HEK293 (cell line): ENCODE results near the gene TRO.

ENCODE experiments used
- CTCF ChIA-PET: fragments of 350-600 bp; formaldehyde crosslinking; extraction: SDS; loops from one replicate; lab custom pipeline; 2021; ENCODE audit warnings: antibody characterized with exemption; lab: Yijun Ruan, JAX
- POLR2A ChIA-PET: fragments of 300-600 bp; formaldehyde crosslinking; extraction: SDS; loops from one replicate; lab custom pipeline; 2020; ENCODE audit warnings: antibody characterized with exemption, inconsistent platforms; lab: Yijun Ruan, JAX
- H3K27ac ChIP-seq: fragments of 200-500 bp; sonication (Bioruptor generic); 2 replicates; pipeline ENCODE4 v1.5.1; 2014; ENCODE audit warnings: low read depth, low read length, control low read depth, inconsistent platforms; ENCODE audit errors: extremely low read depth
- H3K36me3 ChIP-seq, 2 experiments: fragments of 200-500 bp in 1 of 2; sonication (Bioruptor generic) in 1 of 2; 1 replicate in 1 of 2; 2 replicates in 1 of 2; pipeline ENCODE4 v1.5.1; 2014 to 2017; ENCODE audit warnings: inconsistent platforms in 2 of 2, low read length in 2 of 2; ENCODE audit not compliant: control insufficient read depth in 2 of 2, insufficient read depth in 1 of 2
- H3K4me1 ChIP-seq: fragments of 200-500 bp; sonication (Bioruptor generic); 2 replicates; pipeline ENCODE4 v1.5.1; 2014; ENCODE audit warnings: mild to moderate bottlenecking, low read length, inconsistent platforms; ENCODE audit not compliant: control insufficient read depth, insufficient read depth
- H3K4me3 ChIP-seq: 2 replicates; pipeline ENCODE4 v1.5.1; 2011; ENCODE audit warnings: low read depth, mild to moderate bottlenecking, control low read depth, low read length, moderate library complexity
- H3K9me3 ChIP-seq: fragments of 200-500 bp; sonication (Bioruptor generic); 2 replicates; pipeline ENCODE4 v1.5.1; 2014; ENCODE audit warnings: low read depth, low read length, inconsistent platforms; ENCODE audit not compliant: control insufficient read depth, insufficient read depth
- BCL11B ChIP-seq: fragments of 450-650 bp; formaldehyde crosslinking; IDR thresholded peaks from 2 replicates; pipeline ENCODE4 v1.5.1; 2016; ENCODE audit warnings: low read depth, missing biosample characterization, missing genetic modification characterization
- FEZF1 ChIP-seq: fragments of 450-650 bp; formaldehyde crosslinking; IDR thresholded peaks from 2 replicates; pipeline ENCODE4 v1.5.1; 2016; ENCODE audit warnings: missing biosample characterization, missing genetic modification characterization
- GFI1B ChIP-seq: fragments of 450-650 bp; formaldehyde crosslinking; IDR thresholded peaks from 2 replicates; pipeline ENCODE4 v1.5.1; 2016; ENCODE audit warnings: missing biosample characterization, missing genetic modification characterization
- GLIS1 ChIP-seq: fragments of 450-650 bp; formaldehyde crosslinking; IDR thresholded peaks from 2 replicates; pipeline ENCODE4 v1.5.1; 2016; ENCODE audit warnings: missing biosample characterization, missing genetic modification characterization
- KLF10 ChIP-seq: fragments of 450-650 bp; IDR thresholded peaks from 2 replicates; pipeline ENCODE4 v1.5.1; 2018; ENCODE audit warnings: missing biosample characterization, mild to moderate bottlenecking, missing genetic modification characterization
- MEIS1 ChIP-seq: sonication (generic); formaldehyde crosslinking; IDR thresholded peaks from 2 replicates; pipeline ENCODE4 v1.8.1; 2022; ENCODE audit warnings: missing genetic modification reagents, mild to moderate bottlenecking, borderline replicate concordance
- OSR2 ChIP-seq: fragments of 450-650 bp; formaldehyde crosslinking; IDR thresholded peaks from 2 replicates; pipeline ENCODE4 v1.5.1; 2016; ENCODE audit warnings: missing biosample characterization, missing genetic modification characterization
- PRDM1 ChIP-seq: fragments of 450-650 bp; formaldehyde crosslinking; IDR thresholded peaks from 2 replicates; pipeline ENCODE4; 2016; ENCODE audit warnings: missing biosample characterization, missing genetic modification characterization
- SETDB1 ChIP-seq: IDR thresholded peaks from one replicate; pipeline ENCODE4 v1.6.1; 2017; ENCODE audit warnings: mild to moderate bottlenecking, low read length, moderate library complexity, mixed read lengths; ENCODE audit not compliant: insufficient read length
- ZBTB1 ChIP-seq: fragments of 450-650 bp; formaldehyde crosslinking; IDR thresholded peaks from 2 replicates; pipeline ENCODE4 v1.5.1; 2016; ENCODE audit warnings: missing biosample characterization, missing genetic modification characterization
- ZNF10 ChIP-seq: fragments of 450-650 bp; formaldehyde crosslinking; IDR thresholded peaks from 2 replicates; pipeline ENCODE4 v1.5.1; 2017; ENCODE audit warnings: missing biosample characterization, missing genetic modification characterization
- ZNF16 ChIP-seq: fragments of 450-650 bp; formaldehyde crosslinking; IDR thresholded peaks from 2 replicates; pipeline ENCODE4 v1.5.1; 2016; ENCODE audit warnings: low read depth, missing biosample characterization, missing genetic modification characterization
- ZNF174 ChIP-seq: fragments of 450-650 bp; formaldehyde crosslinking; IDR thresholded peaks from 2 replicates; pipeline ENCODE4 v1.5.0; 2017; ENCODE audit warnings: missing biosample characterization, mild to moderate bottlenecking, missing genetic modification characterization
- ZNF2 ChIP-seq: fragments of 450-650 bp; formaldehyde crosslinking; IDR thresholded peaks from 2 replicates; pipeline ENCODE4 v1.5.1; 2016; ENCODE audit warnings: missing biosample characterization, missing genetic modification characterization
- ZNF248 ChIP-seq: fragments of 450-650 bp; formaldehyde crosslinking; IDR thresholded peaks from 2 replicates; pipeline ENCODE4 v1.5.1; 2017; ENCODE audit warnings: missing biosample characterization, missing genetic modification characterization
- ZNF274 ChIP-seq, 2 experiments: fragments of 200-500 bp in 1 of 2; fragments of 450-650 bp in 1 of 2; sonication (Bioruptor generic) in 1 of 2; formaldehyde crosslinking in 1 of 2; IDR thresholded peaks; 2 replicates each; pipeline versions ENCODE4 v1.5.1 to v1.6.1; 2014 to 2016; ENCODE audit warnings: borderline replicate concordance in 1 of 2, inconsistent platforms in 1 of 2, low read length in 1 of 2, missing biosample characterization in 1 of 2, missing genetic modification characterization in 1 of 2
- ZNF354C ChIP-seq: fragments of 450-650 bp; formaldehyde crosslinking; IDR thresholded peaks from 2 replicates; pipeline ENCODE4 v1.5.1; 2016; ENCODE audit warnings: missing biosample characterization, missing genetic modification characterization, low read depth, borderline replicate concordance
- ZNF37A ChIP-seq: fragments of 450-650 bp; IDR thresholded peaks from 2 replicates; pipeline ENCODE4 v1.5.1; 2018; ENCODE audit warnings: missing biosample characterization, missing genetic modification characterization
- ZNF404 ChIP-seq: fragments of 450-650 bp; formaldehyde crosslinking; IDR thresholded peaks from 2 replicates; pipeline ENCODE4 v1.5.1; 2017; ENCODE audit warnings: missing biosample characterization, missing genetic modification characterization
- ZNF423 ChIP-seq: fragments of 450-650 bp; formaldehyde crosslinking; IDR thresholded peaks from 2 replicates; pipeline ENCODE4 v1.5.1; 2016; ENCODE audit warnings: missing biosample characterization, missing genetic modification characterization
- ZNF488 ChIP-seq: fragments of 450-650 bp; formaldehyde crosslinking; IDR thresholded peaks from 2 replicates; pipeline ENCODE4 v1.5.1; 2016; ENCODE audit warnings: missing biosample characterization, missing genetic modification characterization
- ZNF513 ChIP-seq: fragments of 450-650 bp; IDR thresholded peaks from 2 replicates; pipeline ENCODE4 v1.5.1; 2018; ENCODE audit warnings: missing biosample characterization, missing genetic modification characterization
- ZNF560 ChIP-seq: fragments of 450-650 bp; formaldehyde crosslinking; IDR thresholded peaks from 2 replicates; pipeline ENCODE4 v1.5.1; 2017; ENCODE audit warnings: missing biosample characterization, missing genetic modification characterization, borderline replicate concordance
- ZNF621 ChIP-seq: fragments of 450-650 bp; formaldehyde crosslinking; IDR thresholded peaks from 2 replicates; pipeline ENCODE4 v1.5.1; 2017; ENCODE audit warnings: missing biosample characterization, missing genetic modification characterization
- ZNF623 ChIP-seq: fragments of 450-650 bp; formaldehyde crosslinking; IDR thresholded peaks from 2 replicates; pipeline ENCODE4 v1.5.1; 2016; ENCODE audit warnings: missing biosample characterization, missing genetic modification characterization
- ZNF654 ChIP-seq: fragments of 450-650 bp; formaldehyde crosslinking; IDR thresholded peaks from 2 replicates; pipeline ENCODE4 v1.5.1; 2016; ENCODE audit warnings: low read depth, missing biosample characterization, missing genetic modification characterization
- ZNF776 ChIP-seq: fragments of 450-650 bp; formaldehyde crosslinking; IDR thresholded peaks from 2 replicates; pipeline ENCODE4 v1.5.0; 2017; ENCODE audit warnings: missing biosample characterization, missing genetic modification characterization, borderline replicate concordance
- ZNF792 ChIP-seq: fragments of 450-650 bp; formaldehyde crosslinking; IDR thresholded peaks from 2 replicates; pipeline ENCODE4 v1.5.1; 2016; ENCODE audit warnings: missing biosample characterization, missing genetic modification characterization
- ZSCAN16 ChIP-seq: fragments of 450-650 bp; formaldehyde crosslinking; IDR thresholded peaks from 2 replicates; pipeline ENCODE4 v1.5.1; 2016; ENCODE audit warnings: missing biosample characterization, missing genetic modification characterization
- ZSCAN23 ChIP-seq: fragments of 450-650 bp; formaldehyde crosslinking; IDR thresholded peaks from 2 replicates; pipeline ENCODE4 v1.5.1; 2016; ENCODE audit warnings: missing biosample characterization, missing genetic modification characterization
- TF ChIP-seq, protein P1 (sequence below): fragments of 450-650 bp; formaldehyde crosslinking; IDR thresholded peaks from 2 replicates; pipeline ENCODE4 v1.5.1; 2016; ENCODE audit warnings: missing biosample characterization, missing genetic modification characterization
- TF ChIP-seq, protein P2 (sequence below): fragments of 450-650 bp; formaldehyde crosslinking; IDR thresholded peaks from 2 replicates; pipeline ENCODE4 v1.5.1; 2017; ENCODE audit warnings: missing biosample characterization, missing genetic modification characterization

The TRO gene

DNA sequence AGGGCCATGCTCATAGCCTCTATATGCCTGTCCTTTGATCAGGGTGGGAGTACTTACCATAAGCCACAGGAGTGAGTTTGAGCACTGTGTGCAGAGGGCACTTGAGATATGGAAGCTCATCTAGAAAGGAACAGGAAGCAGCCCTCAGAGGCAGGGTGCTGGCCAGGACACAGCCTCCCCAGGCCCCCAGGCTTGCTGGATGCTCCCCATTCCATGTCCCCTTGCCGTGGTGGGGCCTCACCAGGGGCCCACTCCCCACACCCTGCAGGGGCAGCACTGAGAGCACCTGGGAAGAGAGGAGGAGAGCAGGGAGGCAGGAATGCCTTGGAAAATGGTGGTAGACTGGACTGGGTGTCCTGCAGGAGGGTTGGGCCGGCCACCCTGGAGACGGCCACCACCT is 14.3 kb downstream of the TRO start:
- ChIA-PET POLR2A (no interaction called here), CTCF (no interaction called here)
- TF ChIP-seq ZNF621, result no peak
- TF ChIP-seq ZSCAN23 (tag by site-specific recombination), result no peak
- no peak for TF ChIP-seq ZNF2 (tag by site-specific recombination)

DNA sequence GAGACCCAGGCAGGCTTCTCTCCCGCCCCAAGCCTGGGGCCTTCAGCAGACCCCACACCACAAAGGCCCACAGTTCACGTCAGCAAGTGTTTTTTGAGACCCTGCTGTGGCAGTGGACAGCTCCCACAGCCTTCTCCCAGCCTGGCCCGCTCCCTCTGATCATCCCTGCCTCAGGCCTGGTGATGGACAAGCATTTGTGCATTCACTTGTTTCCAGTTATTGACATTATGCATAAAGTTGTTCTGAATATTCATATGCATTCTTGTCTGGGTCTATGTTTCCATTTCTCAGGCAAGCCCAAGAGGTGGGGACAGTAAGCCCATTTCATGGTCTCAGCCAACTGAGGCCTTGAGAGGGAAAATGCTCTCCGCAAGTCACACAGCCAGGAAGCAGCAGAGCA is 14.7 kb downstream of the TRO start:
- no peak overlapping the region for H3K27ac ChIP-seq
- H3K9me3 ChIP-seq, result no peaks in the 10 kb centered on the region
- ChIA-PET CTCF (no interaction called here), POLR2A (no interaction called here)
- H3K4me1 ChIP-seq, result no peaks in the 10 kb centered on the region
- no peak for TF ChIP-seq ZNF792 (tag by site-specific recombination)
- no peak for TF ChIP-seq MEIS1 (CRISPR knock-in tag)
- TF ChIP-seq, protein P1, sequence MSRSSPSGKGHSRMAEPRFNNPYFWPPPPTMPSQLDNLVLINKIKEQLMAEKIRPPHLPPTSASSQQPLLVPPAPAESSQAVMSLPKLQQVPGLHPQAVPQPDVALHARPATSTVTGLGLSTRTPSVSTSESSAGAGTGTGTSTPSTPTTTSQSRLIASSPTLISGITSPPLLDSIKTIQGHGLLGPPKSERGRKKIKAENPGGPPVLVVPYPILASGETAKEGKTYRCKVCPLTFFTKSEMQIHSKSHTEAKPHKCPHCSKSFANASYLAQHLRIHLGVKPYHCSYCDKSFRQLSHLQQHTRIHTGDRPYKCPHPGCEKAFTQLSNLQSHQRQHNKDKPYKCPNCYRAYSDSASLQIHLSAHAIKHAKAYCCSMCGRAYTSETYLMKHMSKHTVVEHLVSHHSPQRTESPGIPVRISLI (tag by site-specific recombination), result no peak
- TF ChIP-seq FEZF1 (tag by site-specific recombination), result no peak
- TF ChIP-seq SETDB1, result no peak
- no peak for TF ChIP-seq BCL11B
- TF ChIP-seq ZNF10 (tag by site-specific recombination), result no peak
- no peak for TF ChIP-seq ZNF404
- TF ChIP-seq ZNF654, result no peak
- no peak for TF ChIP-seq PRDM1 (tag by site-specific recombination)
- TF ChIP-seq ZNF560 (tag by site-specific recombination), result no peak
- TF ChIP-seq GFI1B, result no peak
- TF ChIP-seq ZNF623 (tag by site-specific recombination), result no peak
- no peak for TF ChIP-seq ZNF776 (tag by site-specific recombination)
- TF ChIP-seq ZBTB1, result no peak
- TF ChIP-seq, protein P2, sequence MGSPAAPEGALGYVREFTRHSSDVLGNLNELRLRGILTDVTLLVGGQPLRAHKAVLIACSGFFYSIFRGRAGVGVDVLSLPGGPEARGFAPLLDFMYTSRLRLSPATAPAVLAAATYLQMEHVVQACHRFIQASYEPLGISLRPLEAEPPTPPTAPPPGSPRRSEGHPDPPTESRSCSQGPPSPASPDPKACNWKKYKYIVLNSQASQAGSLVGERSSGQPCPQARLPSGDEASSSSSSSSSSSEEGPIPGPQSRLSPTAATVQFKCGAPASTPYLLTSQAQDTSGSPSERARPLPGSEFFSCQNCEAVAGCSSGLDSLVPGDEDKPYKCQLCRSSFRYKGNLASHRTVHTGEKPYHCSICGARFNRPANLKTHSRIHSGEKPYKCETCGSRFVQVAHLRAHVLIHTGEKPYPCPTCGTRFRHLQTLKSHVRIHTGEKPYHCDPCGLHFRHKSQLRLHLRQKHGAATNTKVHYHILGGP, result no peak
- no peak for TF ChIP-seq KLF10
- TF ChIP-seq OSR2 (tag by site-specific recombination), result no peak
- H3K4me3 ChIP-seq, result no peak overlapping the region
- peaks cover 0 to 23% of the 10 kb centered on the region in 2 experiments; a peak in 1 of 3 replicates for H3K36me3 ChIP-seq

More for the DNA sequence above, 14.3 kb downstream of the TRO start:
- Histone ChIP-seq H3K9me3 (no peaks in the 10 kb centered on the region), H3K4me3 (no peak overlapping the region), H3K36me3 (peaks cover 0 to 27% of the 10 kb centered on the region in 2 experiments; a peak in 1 of 3 replicates), H3K27ac (no peak overlapping the region), H3K4me1 (no peaks in the 10 kb centered on the region)

DNA sequence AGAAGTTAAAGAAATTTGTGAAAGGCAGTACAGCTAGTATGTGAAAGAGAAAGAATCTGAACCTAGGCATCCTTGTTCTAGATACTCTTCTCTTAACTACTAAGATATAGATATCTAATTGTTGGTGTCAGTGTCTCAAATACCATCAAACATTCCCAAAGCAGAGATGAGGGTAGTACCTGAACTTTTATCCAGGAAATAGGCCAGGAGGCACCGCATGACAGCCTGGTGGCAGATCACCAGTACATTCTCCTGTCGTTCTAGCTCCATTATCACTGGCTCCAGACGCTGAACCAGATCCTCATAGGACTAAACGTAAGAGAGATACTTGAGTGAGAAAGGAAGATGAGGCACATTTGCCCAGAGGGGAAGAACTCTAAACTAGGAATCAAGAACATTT is 16.8 kb downstream of the TRO start:
- no peak overlapping the region for H3K4me3 ChIP-seq
- H3K9me3 ChIP-seq, result no peaks in the 10 kb centered on the region
- H3K4me1 ChIP-seq, result no peaks in the 10 kb centered on the region
- ChIA-PET CTCF (no interaction called here), POLR2A (no interaction called here)
- peaks cover 0 to 5% of the 10 kb centered on the region in 2 experiments; a peak in 1 of 3 replicates for H3K36me3 ChIP-seq
- no peak overlapping the region for H3K27ac ChIP-seq
- TF ChIP-seq ZNF488 (tag by site-specific recombination) (no peak), ZNF513 (tag by site-specific recombination) (no peak), ZNF354C (tag by site-specific recombination) (no peak), ZNF37A (no peak), ZNF10 (tag by site-specific recombination) (no peak), ZSCAN16 (tag by site-specific recombination) (no peak), ZNF274 (IDR thresholded peaks at IDR 0.05; ENCODE audit: low read length) (no peak), ZNF274 (tag by site-specific recombination; IDR thresholded peaks at IDR 0.05; ENCODE audit: borderline replicate concordance) (no peak), ZNF423 (tag by site-specific recombination) (no peak), ZNF248 (tag by site-specific recombination) (no peak), GLIS1 (tag by site-specific recombination) (no peak), ZNF174 (tag by site-specific recombination) (no peak), ZNF16 (tag by site-specific recombination) (no peak)
